ENCODE results near the gene JAML.

Gene JAML

GRCh38 chr11:118214210-118214914 lies 10.4 kb downstream of the JAML start:
- peaks cover 47% of the 10 kb centered on the region for H3K4me1 ChIP-seq (ENCODE audit: insufficient read depth, low read length, severe bottlenecking)
- peak overlapping the region; percentile 63 for H3K27ac ChIP-seq (ENCODE audit: low read depth, low read length, poor library complexity, severe bottlenecking)
- peaks cover 3% of the 10 kb centered on the region; the same call in 1 of the 2 replicates for H3K36me3 ChIP-seq (ENCODE audit: insufficient read depth, low read length)
- H2AFZ ChIP-seq (ENCODE audit: low read length): no peak overlapping the region
- no peaks in the 10 kb centered on the region for H4K20me1 ChIP-seq (ENCODE audit: insufficient read depth, low read length)
- no peaks in the 10 kb centered on the region for H3K27me3 ChIP-seq (ENCODE audit: insufficient read depth, low read length)
- H3K9me3 ChIP-seq (ENCODE audit: low read length): no peaks in the 10 kb centered on the region
- TF ChIP-seq CTCF (IDR thresholded peaks at IDR 0.05; ENCODE audit: low read length) (no peak), EZH2 (IDR thresholded peaks at IDR 0.05; ENCODE audit: borderline replicate concordance, low read length) (no peak)
- no peak overlapping the region for H3K4me3 ChIP-seq (ENCODE audit: low read depth, low read length, poor library complexity, severe bottlenecking)
- H3K9ac ChIP-seq (ENCODE audit: low read length): no peak overlapping the region; the same call in 1 of the 2 replicates
- H3F3A ChIP-seq (ENCODE audit: insufficient read depth, low read length): no peaks in the 10 kb centered on the region
- H3K4me2 ChIP-seq (ENCODE audit: low read length): peak overlapping the region; percentile 28; the same call in 1 of the 2 replicates
- H3K79me2 ChIP-seq (ENCODE audit: insufficient read depth, low read length): no peaks in the 10 kb centered on the region
- no peaks in the 10 kb centered on the region for H3K9me2 ChIP-seq (ENCODE audit: low read depth, low read length)

- no peaks in the 10 kb centered on the region for H3F3A ChIP-seq (ENCODE audit: insufficient read depth, low read length)
- no peaks in the 10 kb centered on the region for H3K79me2 ChIP-seq (ENCODE audit: insufficient read depth, low read length)
- H3K4me1 ChIP-seq (ENCODE audit: insufficient read depth, low read length, severe bottlenecking): peaks cover 47% of the 10 kb centered on the region
- no peak overlapping the region for H3K9ac ChIP-seq (ENCODE audit: low read length)
- H4K20me1 ChIP-seq (ENCODE audit: insufficient read depth, low read length): no peaks in the 10 kb centered on the region
- no peak overlapping the region for H3K4me2 ChIP-seq (ENCODE audit: low read length)
- no peak overlapping the region for H3K4me3 ChIP-seq (ENCODE audit: low read depth, low read length, poor library complexity, severe bottlenecking)
- peaks cover 3% of the 10 kb centered on the region; the same call in 1 of the 2 replicates for H3K36me3 ChIP-seq (ENCODE audit: insufficient read depth, low read length)
- no peaks in the 10 kb centered on the region for H3K27me3 ChIP-seq (ENCODE audit: insufficient read depth, low read length)
- H3K9me3 ChIP-seq (ENCODE audit: low read length): no peaks in the 10 kb centered on the region
- no peaks in the 10 kb centered on the region for H3K9me2 ChIP-seq (ENCODE audit: low read depth, low read length)
- H2AFZ ChIP-seq (ENCODE audit: low read length): no peak overlapping the region
- peak overlapping the region; percentile 63 for H3K27ac ChIP-seq (ENCODE audit: low read depth, low read length, poor library complexity, severe bottlenecking)
- TF ChIP-seq CTCF (IDR thresholded peaks at IDR 0.05; ENCODE audit: low read length) (no peak), EZH2 (IDR thresholded peaks at IDR 0.05; ENCODE audit: borderline replicate concordance, low read length) (no peak)
These were observed 11.0 kb downstream of the JAML start for GRCh38 chr11:118213781-118214180.

- peaks cover 3% of the 10 kb centered on the region; the same call in 1 of the 2 replicates for H3K36me3 ChIP-seq (ENCODE audit: insufficient read depth, low read length)
- no peaks in the 10 kb centered on the region for H3K79me2 ChIP-seq (ENCODE audit: insufficient read depth, low read length)
- H3K27ac ChIP-seq (ENCODE audit: low read depth, low read length, poor library complexity, severe bottlenecking): no peak overlapping the region
- no peaks in the 10 kb centered on the region for H3F3A ChIP-seq (ENCODE audit: insufficient read depth, low read length)
- no peaks in the 10 kb centered on the region for H3K9me2 ChIP-seq (ENCODE audit: low read depth, low read length)
- no peak for TF ChIP-seq EZH2 (IDR thresholded peaks at IDR 0.05; ENCODE audit: borderline replicate concordance, low read length)
- no peak for TF ChIP-seq CTCF (IDR thresholded peaks at IDR 0.05; ENCODE audit: low read length)
- H3K27me3 ChIP-seq (ENCODE audit: insufficient read depth, low read length): no peaks in the 10 kb centered on the region
- no peak overlapping the region for H3K4me3 ChIP-seq (ENCODE audit: low read depth, low read length, poor library complexity, severe bottlenecking)
- no peak overlapping the region for H3K4me2 ChIP-seq (ENCODE audit: low read length)
- H3K9me3 ChIP-seq (ENCODE audit: low read length): no peaks in the 10 kb centered on the region
- H4K20me1 ChIP-seq (ENCODE audit: insufficient read depth, low read length): no peaks in the 10 kb centered on the region
- H3K9ac ChIP-seq (ENCODE audit: low read length): no peak overlapping the region
- H2AFZ ChIP-seq (ENCODE audit: low read length): no peak overlapping the region
- peaks cover 47% of the 10 kb centered on the region for H3K4me1 ChIP-seq (ENCODE audit: insufficient read depth, low read length, severe bottlenecking)
These were observed 11.6 kb downstream of the JAML start for GRCh38 chr11:118213201-118213600.

All from OCI-LY1 (cell line).